Measurements from ENCODE around the gene HEPN1.

Gene HEPN1

DNA sequence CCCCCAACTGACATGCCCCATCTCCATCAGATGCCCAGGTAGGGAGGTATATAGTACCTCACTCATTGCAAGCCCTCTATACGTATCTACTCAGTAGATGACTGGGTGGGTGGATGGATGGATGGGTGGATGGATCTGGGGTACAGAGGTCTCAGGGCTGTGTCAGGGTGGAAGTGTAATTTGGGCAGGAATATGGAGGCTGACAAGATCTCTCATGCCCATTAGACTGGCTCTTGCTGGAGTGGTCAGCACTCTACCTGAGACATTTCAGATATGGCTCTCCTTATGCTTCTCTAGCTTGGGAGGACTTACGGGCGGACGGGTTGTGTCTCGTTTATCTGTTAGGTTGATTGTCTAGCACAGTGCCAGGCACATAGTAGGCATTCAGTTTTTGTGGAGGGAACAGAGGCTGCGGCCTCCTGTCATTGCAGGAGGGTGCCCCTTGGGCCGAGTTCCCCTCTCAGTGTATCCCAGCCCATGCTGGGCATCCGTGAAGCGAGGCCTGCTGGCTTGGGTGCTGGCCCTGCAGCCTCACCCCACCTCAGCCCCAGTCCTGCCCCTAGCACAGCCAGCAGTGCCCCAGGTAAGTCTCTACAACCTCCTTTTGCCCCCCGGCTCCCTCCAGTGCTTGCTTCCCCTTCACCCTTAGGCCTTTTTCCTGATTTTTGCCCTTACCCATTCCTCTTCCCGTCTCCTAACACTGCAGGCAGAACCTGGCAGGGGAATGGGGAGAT, 40.1 kb upstream of the HEPN1 start:
- TF ChIP-seq CTCF (IDR thresholded peaks at IDR 0.05; ENCODE audit: low read depth, low read length): no peak
- no peak overlapping the region for H3K4me3 ChIP-seq (ENCODE audit: low read depth, low read length)

DNA sequence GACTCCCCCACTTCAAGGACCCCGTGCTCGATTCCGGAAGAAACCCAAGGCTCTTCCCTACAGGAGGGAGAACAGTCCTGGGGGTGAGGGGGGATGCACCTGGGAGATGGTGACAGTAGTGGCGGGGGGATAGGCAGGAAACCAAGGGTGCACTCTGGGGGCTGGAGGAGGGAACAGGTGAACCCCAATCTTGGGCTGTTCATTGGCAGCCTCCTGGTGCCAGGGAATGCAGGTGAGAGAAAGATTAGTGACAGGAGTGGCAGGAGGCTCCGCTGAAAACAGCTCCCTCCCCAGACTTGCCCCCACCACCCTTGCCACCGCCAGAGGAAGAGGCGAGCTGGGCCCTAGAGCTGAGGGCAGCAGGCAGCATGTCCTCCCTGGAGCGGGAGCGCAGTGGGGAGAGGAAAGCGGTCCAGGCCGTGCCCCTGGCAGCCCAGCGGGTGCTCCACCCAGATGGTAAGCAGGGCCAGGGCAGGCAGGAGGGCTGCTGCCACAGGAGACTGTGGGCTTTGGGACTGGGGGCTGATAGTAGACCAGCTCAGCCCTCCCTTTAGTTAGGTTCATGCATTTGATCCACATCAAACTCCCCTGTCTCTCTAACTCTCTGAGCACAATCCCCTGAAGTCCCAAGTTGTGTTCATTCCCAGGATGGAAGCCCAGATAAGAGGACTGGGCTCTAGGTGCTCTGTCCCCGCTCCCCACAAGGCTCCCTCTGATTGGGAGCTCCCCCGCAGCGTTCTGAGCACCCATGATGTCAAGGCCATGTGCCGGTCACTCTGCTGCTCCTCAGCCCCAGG, 39.4 kb upstream of the HEPN1 start:
- H3K4me3 ChIP-seq (ENCODE audit: low read depth, low read length): no peak overlapping the region
- no peak for TF ChIP-seq CTCF (IDR thresholded peaks at IDR 0.05; ENCODE audit: low read depth, low read length)

DNA sequence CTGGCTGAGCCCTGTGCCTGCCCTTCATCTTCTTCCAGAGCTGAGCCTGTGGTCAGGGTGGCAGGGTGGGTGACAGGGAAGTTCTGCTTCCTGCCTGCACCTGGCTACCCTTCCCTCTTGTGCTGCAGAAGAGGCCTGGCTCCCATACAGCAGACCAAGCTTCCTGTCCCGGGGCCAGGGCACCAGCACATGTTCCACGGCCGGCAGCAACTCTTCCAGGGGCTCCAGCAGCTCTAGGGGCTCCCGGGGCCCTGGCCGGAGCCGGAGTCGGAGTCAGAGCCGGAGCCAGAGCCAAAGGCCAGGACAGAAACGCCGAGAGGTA, 38.8 kb upstream of the HEPN1 start:
- no peak overlapping the region for H3K4me3 ChIP-seq (ENCODE audit: low read depth, low read length)
- no peak for TF ChIP-seq CTCF (IDR thresholded peaks at IDR 0.05; ENCODE audit: low read depth, low read length)

DNA sequence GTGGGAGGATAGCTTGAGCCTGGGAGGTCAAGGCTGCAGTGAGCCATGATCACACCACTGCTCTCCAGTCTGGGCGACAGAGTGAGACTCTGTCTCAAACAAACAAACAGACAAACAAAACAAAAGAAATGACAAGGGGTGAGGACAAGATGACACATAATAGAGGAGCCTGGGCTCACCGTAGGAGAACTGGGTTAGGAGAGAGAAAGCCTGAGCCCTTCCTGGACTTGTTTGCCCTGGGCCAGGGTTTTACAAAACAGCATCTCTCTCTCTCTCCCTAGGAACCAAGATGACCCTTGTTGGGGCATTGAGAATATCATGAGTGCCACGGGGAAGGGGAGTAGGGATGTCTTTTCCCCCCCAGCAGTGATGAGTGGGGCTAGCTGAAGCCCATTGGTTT, 38.1 kb upstream of the HEPN1 start:
- no peak overlapping the region for H3K4me3 ChIP-seq (ENCODE audit: low read depth, low read length)
- TF ChIP-seq CTCF (IDR thresholded peaks at IDR 0.05; ENCODE audit: low read depth, low read length): no peak

- H3K4me3 ChIP-seq (ENCODE audit: low read depth, low read length): no peak overlapping the region
- no peak for TF ChIP-seq CTCF (IDR thresholded peaks at IDR 0.05; ENCODE audit: low read depth, low read length)
Observed at GRCh38 chr11:124882339-124883071, 36.5 kb upstream of the HEPN1 start.

DNA sequence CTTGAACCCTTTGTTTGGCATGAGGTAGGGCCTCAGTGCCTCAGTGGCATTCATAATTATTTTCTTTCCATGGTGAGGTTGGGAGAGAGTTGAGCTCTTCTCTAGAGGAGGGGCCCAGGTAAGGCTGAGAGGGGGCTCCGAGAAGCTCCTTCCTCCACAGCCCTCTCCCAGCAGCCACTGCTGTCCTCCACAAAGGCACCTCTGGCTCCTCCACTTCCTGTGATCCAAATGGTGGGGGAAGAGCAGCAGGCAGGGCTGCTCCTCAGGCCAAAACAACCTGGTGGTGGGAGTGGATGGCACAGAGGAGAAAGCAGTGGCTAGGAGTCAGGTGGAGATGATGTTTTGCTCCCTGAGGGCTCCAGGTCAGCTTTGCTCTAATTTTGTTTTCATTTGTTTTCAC, 34.7 kb upstream of the HEPN1 start:
- no peak for TF ChIP-seq CTCF (IDR thresholded peaks at IDR 0.05; ENCODE audit: low read depth, low read length)
- H3K4me3 ChIP-seq (ENCODE audit: low read depth, low read length): no peak overlapping the region
